Measurements from ENCODE around the gene ABCC12.

ABCC12 gene

GRCh38 chr16:48131201-48131935 is 24.4 kb downstream of the ABCC12 start:
- no peak for FAIRE-seq

- no peak for FAIRE-seq
Measured at GRCh38 chr16:48129926-48130325, 25.9 kb downstream of the ABCC12 start.

GRCh38 chr16:48128769-48129168 is 27.0 kb downstream of the ABCC12 start:
- FAIRE-seq: no peak

DNA sequence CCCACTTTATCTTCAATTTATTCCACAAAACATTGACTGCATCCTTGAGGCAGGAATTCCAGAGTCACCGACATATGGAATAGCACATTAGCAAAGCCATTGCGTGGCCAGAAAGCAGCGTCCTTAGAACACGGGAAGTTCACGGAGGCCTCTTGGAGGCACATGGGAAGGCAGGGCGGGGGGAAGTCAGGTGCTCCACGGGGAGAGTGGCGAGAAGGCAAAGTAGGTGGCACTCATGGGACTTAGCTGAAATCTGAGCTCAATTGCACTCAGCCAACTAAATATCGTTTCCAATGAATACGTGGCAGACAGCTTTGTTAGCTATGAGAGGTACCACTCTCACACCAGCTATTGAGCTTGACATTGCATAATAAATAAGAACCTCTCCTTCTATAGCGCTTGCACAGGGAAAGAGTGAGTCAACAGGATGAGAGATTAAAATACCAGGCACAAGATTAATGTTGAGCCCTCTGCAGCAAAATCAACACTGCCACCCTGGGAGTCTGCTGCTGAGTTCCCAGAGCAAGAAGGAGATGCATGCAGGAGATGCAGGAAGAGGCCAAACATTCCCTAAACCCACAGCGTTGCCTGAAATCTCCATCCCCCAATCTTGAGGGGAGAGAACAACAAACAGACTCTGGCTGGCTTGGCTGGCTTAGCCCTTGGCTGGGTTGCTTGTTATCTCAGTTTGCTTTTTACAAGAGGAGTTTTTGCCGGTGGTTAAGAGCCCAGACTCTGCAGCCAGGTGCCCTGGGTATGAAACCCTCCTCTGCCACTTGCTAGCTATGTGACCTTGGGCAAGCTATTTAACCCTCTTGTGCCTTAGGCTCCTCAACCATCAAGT is 28.8 kb downstream of the ABCC12 start:
- no peak for FAIRE-seq

DNA sequence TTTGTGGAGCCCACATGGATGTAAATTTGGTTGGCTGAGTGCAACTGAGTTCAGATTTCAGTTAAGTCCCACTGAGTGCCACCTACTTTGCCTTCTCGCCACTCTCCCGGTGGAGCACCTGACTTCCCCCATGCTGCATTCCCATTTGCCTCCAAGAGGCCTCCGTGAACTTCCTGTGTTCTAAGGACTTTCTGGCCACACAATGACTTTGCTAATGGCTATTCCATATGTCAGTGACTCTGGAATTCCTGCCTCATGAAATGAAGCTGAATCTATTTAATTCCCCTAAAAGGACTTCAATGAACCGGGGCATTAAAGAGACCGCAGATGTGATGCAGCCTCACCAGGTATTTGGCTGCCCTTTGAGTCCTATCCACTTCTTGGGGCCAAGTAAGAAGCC is 29.9 kb downstream of the ABCC12 start:
- no peak for FAIRE-seq

DNA sequence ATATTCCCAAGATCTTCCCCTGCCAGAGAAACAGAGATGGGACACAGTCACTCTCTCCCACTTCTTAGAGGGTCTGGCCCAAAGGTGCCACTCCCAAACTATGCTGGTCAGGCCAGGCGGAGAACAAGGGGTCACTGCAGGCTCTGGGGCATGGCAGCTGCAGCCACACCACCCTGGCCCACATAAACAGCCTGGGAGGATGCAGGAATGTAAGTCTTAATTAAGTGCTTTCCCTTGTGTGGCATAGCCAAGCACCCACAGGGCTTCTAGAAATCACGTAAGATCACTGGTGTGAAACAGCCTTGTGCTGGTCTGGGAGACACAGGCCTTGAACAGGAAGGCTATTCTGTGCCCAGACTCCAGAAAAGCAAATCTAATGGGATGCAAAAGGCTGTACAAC is 31.5 kb downstream of the ABCC12 start:
- no peak for FAIRE-seq

GRCh38 chr16:48123104-48123788 is 32.5 kb downstream of the ABCC12 start:
- FAIRE-seq: no peak

DNA sequence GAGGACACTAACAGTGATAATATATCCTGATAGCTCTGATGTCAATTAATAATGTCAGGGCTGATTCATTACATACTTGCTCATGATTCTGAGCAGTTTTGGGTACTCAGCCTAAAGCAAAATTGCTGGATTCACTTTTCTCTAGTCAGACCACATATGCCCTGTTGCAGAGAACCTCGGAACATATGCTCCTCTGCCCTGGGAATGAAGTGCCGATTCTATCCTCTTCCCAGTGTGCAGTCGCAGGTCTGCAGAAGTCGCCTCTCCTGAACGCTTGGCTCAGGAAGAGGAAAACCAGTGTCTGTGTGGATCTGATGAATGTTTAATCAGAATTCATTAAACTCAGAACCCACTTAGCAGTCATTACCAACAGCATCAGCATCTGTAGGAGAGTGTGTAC is 34.5 kb downstream of the ABCC12 start:
- no peak for FAIRE-seq

- FAIRE-seq: no peak
Measured at GRCh38 chr16:48118841-48119240, 37.0 kb downstream of the ABCC12 start.

GRCh38 chr16:48117217-48118105 is 38.3 kb downstream of the ABCC12 start:
- no peak for FAIRE-seq

DNA sequence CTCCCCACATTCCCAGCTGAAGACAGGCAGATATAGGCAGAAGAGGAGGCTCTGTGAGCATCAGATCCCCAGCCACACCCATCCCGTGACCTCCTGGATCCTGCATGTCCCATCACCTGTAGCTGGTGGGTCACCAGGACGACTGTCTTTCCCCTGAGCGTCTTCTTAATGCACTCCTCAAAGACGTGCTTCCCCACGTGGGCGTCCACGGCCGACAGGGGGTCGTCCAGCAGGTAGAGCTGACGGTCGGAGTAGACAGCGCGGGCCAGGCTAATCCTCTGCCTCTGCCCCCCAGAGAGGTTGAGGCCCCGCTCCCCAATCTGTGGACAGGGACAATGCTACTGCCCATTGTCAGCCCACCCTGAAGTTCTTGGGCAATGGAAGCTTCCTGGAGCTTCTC is 40.5 kb downstream of the ABCC12 start:
- FAIRE-seq: no peak

GRCh38 chr16:48114410-48114809 is 41.4 kb downstream of the ABCC12 start:
- FAIRE-seq: no peak

DNA sequence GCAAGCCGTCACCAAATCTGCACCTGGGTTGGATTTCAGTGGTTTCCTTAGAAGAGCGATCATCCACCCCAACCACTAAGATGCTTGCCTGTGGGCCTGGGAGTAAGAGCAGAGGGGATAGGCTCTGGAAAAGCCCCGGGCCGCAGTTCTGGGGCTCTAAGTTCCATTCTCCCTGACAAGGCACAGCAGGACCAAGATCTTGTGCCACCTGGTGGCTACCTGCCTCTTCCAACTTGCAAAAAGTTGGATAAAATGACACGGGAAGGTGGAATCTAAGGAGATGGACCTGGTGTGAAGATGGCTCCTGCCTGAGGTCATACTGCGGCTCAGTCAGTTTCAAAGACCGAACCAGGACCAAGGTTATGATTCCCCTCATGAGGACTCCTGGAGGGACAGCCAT is 42.3 kb downstream of the ABCC12 start:
- no peak for FAIRE-seq

GRCh38 chr16:48113001-48113400 is 42.8 kb downstream of the ABCC12 start:
- FAIRE-seq: no peak

- no peak for FAIRE-seq
Measured at GRCh38 chr16:48112600-48112999, 43.2 kb downstream of the ABCC12 start.

GRCh38 chr16:48110982-48111381 is 44.8 kb downstream of the ABCC12 start:
- FAIRE-seq: no peak

DNA sequence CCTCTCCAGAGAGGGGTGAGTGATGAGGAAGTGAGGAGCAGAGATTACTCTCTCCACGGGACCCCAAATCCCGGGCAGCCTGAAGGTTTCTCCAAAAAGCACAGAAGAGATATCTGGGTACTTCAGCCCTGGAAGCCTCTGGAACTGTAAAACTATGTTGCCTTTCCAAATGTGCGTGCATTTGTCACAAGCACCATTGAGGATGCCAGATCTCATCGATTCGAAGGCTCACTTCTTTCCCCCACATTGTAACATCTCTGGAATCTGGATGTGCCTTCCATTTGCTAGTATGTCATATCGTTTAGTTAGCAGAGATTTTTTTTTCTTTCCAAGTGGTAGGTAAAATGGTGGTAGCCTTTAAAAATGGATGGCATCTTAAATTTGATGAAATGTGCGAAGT is 45.8 kb downstream of the ABCC12 start:
- no peak for FAIRE-seq

GRCh38 chr16:48109475-48109874 is 46.3 kb downstream of the ABCC12 start:
- FAIRE-seq: no peak

DNA sequence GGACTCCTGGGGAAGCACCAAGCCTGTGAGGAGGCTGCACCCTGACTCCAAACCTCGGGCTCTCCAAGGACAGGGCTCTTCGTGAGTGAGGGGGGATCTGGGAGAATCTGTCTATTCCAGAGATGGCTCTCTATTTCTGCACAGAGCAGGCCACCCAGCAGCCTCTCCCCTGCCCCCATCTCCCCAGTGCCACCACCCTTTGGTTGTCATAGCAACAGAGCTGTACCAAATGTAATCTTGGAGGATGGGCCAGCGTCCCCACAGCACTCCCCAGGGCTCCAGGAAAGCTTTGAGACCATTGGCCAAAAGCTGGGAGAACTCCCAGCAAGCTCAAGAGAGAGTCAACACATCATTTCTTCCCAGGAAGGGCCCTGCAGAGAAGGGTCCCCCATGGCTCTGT is 49.3 kb downstream of the ABCC12 start:
- no peak for FAIRE-seq
